Tongue (tissue), 2 donors: ENCODE results near the gene SLC22A1. TPM values are rescaled to one million over a fixed set of nuclear protein-coding genes. Genes with fewer than 3 reads are reported as not detected.
"Not testable (repeated sequence)": the region's sequence is repeated elsewhere in the genome, so short reads cannot be mapped to it uniquely, and the experiment has no call there.

Experiments used
- DNase-seq: peaks from one replicate; pipeline ENCODE4 v3.0.0-alpha.2; 2015
- total RNA-seq: library from RNA; depleted of rRNA; stranded (reverse); fragments of >200 nt; gene quantifications from one replicate; pipeline ENCODE4 v1.2.3, GENCODE V29; 2014

The SLC22A1 gene
- total RNA-seq = not detected

- no peak for DNase-seq
Measured at GRCh38 chr6:160121558-160121957, at the start of gene SLC22A1. SLC22A1 (plus strand) TSS chr6:160121815; CDS start chr6:160121936, 121 bp downstream.

GRCh38 chr6:160073272-160073671 lies 48.3 kb upstream of the SLC22A1 start:
- no peak for DNase-seq

GRCh38 chr6:160076009-160076408 lies 45.6 kb upstream of the SLC22A1 start:
- no peak for DNase-seq

- DNase-seq = no peak
Measured at GRCh38 chr6:160077024-160077423, 44.6 kb upstream of the SLC22A1 start.

GRCh38 chr6:160077526-160077925 lies 44.1 kb upstream of the SLC22A1 start:
- no peak for DNase-seq

- no peak for DNase-seq
Measured at GRCh38 chr6:160078883-160079685, 42.5 kb upstream of the SLC22A1 start.

GRCh38 chr6:160079686-160080043 lies 42.0 kb upstream of the SLC22A1 start:
- no peak for DNase-seq

GRCh38 chr6:160080097-160080496 lies 41.5 kb upstream of the SLC22A1 start:
- DNase-seq = no peak

- no peak for DNase-seq
Measured at GRCh38 chr6:160081398-160081797, 40.2 kb upstream of the SLC22A1 start.

GRCh38 chr6:160082627-160083026 lies 39.0 kb upstream of the SLC22A1 start:
- DNase-seq = no peak

- DNase-seq = no peak
Measured at GRCh38 chr6:160084198-160084776, 37.3 kb upstream of the SLC22A1 start.

- no peak for DNase-seq
Measured at GRCh38 chr6:160085226-160085625, 36.4 kb upstream of the SLC22A1 start.

- DNase-seq = no peak
Measured at GRCh38 chr6:160085713-160086505, 35.7 kb upstream of the SLC22A1 start.

GRCh38 chr6:160086754-160087153 lies 34.9 kb upstream of the SLC22A1 start:
- DNase-seq = no peak

GRCh38 chr6:160088069-160088783 lies 33.4 kb upstream of the SLC22A1 start:
- peak; percentile 88 for DNase-seq

GRCh38 chr6:160088784-160089533 lies 32.7 kb upstream of the SLC22A1 start:
- DNase-seq = no peak

- DNase-seq = no peak
Measured at GRCh38 chr6:160089534-160089897, 32.1 kb upstream of the SLC22A1 start.

GRCh38 chr6:160090442-160091239 lies 31.0 kb upstream of the SLC22A1 start:
- DNase-seq = not testable (repeated sequence)

GRCh38 chr6:160092176-160092575 lies 29.4 kb upstream of the SLC22A1 start:
- not testable (repeated sequence) for DNase-seq

- no peak for DNase-seq
Measured at GRCh38 chr6:160092602-160093001, 29.0 kb upstream of the SLC22A1 start.

GRCh38 chr6:160093061-160093460 lies 28.6 kb upstream of the SLC22A1 start:
- DNase-seq = no peak
